Mucosa of stomach (tissue), 1 donor: ENCODE measurements around the gene FAIM2.
A peak's percentile ranks its signal among the peaks of the same experiment; 100 is the strongest.

Source experiments
- H3K27me3 ChIP-seq: one replicate; pipeline ENCODE4 v1.7.0; 2013; ENCODE audit warnings: mild to moderate bottlenecking, low read length; ENCODE audit not compliant: control insufficient read depth, insufficient read depth
- H3K36me3 ChIP-seq: one replicate; pipeline ENCODE4 v1.7.0; 2013; ENCODE audit warnings: low read length; ENCODE audit not compliant: control insufficient read depth, insufficient read depth
- H3K4me1 ChIP-seq: one replicate; pipeline ENCODE4 v1.7.0; 2013; ENCODE audit warnings: mild to moderate bottlenecking, low read length; ENCODE audit not compliant: control insufficient read depth, insufficient read depth
- H3K4me3 ChIP-seq: one replicate; pipeline ENCODE4 v1.7.0; 2013; ENCODE audit warnings: low read length
- H3K9ac ChIP-seq: one replicate; pipeline ENCODE4 v1.7.0; 2013; ENCODE audit warnings: mild to moderate bottlenecking, low read length, moderate library complexity
- H3K9me3 ChIP-seq: one replicate; pipeline ENCODE4 v1.7.0; 2013; ENCODE audit warnings: mild to moderate bottlenecking, low read length, moderate library complexity; ENCODE audit not compliant: control insufficient read depth
- donor health status: Pancreatic carcinoma.

Gene FAIM2

DNA sequence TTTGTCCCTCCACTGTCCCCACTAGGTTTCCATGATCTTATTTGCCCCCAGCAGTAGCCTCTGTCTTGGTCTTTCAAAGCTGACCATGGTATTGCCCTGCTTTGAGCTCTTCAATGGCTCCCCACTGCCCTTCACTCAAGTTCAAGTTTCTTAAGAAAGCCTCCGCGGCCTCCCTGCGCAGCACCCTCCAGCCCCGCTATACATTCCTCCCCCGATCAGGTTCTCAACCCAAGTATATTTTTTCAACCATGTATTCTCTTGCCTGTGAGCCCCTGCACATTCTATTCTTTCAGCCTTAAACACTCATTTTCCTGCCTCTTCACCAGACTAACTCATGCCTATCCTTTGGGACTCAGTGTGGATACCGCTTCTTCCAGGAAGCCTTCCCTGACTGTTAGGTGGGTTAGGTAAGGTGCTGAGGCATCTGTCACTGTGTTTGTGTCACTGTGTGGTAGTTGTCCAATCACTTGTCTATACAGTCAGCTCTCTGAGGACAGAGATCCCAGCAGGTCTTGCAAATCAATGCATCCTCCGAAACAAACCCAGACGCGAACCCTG lies 4.3 kb downstream of the FAIM2 start:
- Histone ChIP-seq H3K4me3 (no peak overlapping the region), H3K9ac (no peak overlapping the region), H3K27me3 (no peaks in the 10 kb centered on the region), H3K4me1 (peaks cover 16% of the 10 kb centered on the region), H3K9me3 (no peaks in the 10 kb centered on the region), H3K36me3 (no peaks in the 10 kb centered on the region)

DNA sequence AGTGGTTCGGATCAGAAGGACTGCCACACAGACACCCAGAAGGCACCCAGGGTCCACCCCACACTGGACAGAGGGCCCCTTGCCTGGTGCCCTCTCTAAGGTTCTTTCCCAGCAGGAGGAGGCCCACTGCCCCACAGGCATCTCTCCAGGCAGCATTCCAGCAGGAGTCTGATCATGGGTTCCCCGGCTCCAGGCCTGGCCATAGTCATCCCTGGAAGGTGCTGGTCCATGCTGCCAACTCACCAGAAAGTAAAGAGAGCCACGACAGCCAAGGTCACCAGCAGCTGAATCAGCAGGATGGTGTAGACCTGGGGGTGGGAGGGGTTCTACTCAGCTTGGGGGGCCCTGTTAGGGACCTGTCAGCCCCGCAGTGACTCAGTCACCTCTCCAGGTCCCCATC lies 6.4 kb downstream of the FAIM2 start:
- Histone ChIP-seq H3K9ac (no peak overlapping the region), H3K4me3 (no peak overlapping the region)

DNA sequence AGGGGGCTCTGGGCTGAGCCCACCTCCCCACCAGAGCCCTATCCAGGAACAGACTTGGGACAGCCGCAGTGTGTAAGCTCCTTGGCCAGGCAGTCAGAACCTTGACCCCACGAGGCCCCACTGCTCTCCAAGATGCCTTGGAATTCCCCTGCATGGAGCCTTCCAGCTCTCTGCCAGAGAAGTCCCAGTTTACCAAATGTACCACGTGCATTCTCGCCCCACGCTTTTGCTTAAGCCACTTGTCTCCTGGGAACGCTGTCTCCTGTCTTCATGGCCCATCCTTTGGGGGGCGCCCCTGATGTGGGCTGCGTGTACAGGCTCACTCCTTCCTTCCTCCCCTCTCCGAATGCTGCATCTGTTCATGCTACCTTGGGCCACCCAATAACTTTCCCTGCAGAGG lies 7.9 kb downstream of the FAIM2 start:
- no peak overlapping the region for H3K4me3 ChIP-seq
- H3K9ac ChIP-seq: no peak overlapping the region
- no peaks in the 10 kb centered on the region for H3K36me3 ChIP-seq
- no peaks in the 10 kb centered on the region for H3K9me3 ChIP-seq
- peaks cover 36% of the 10 kb centered on the region for H3K4me1 ChIP-seq
- no peaks in the 10 kb centered on the region for H3K27me3 ChIP-seq

More for the DNA sequence above, 6.4 kb downstream of the FAIM2 start:
- no peaks in the 10 kb centered on the region for H3K36me3 ChIP-seq
- no peaks in the 10 kb centered on the region for H3K27me3 ChIP-seq
- H3K9me3 ChIP-seq: no peaks in the 10 kb centered on the region
- peaks cover 22% of the 10 kb centered on the region for H3K4me1 ChIP-seq

DNA sequence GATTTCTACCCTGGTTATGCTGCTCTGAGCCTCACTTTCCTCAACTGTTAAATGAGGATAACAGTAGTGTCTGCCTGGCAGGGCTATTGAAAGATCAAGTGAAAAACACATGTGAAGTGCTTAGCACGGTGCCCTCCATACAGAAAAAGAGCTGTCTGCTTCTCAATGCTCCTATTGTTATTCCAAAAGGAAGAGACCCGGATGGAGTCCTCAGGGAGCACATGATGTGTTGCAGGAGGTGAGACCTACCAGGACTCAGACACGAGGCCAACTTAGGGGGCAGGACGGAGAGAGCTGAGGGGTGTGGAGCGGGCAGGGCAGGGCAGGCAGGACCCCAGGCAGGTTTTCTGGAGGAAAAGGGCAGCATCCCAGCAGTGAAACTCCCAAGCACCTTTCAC lies 8.9 kb downstream of the FAIM2 start:
- H3K4me3 ChIP-seq: no peak overlapping the region
- H3K9me3 ChIP-seq: no peaks in the 10 kb centered on the region
- H3K27me3 ChIP-seq: no peaks in the 10 kb centered on the region
- H3K9ac ChIP-seq: no peak overlapping the region
- peaks cover 46% of the 10 kb centered on the region for H3K4me1 ChIP-seq
- H3K36me3 ChIP-seq: no peaks in the 10 kb centered on the region

DNA sequence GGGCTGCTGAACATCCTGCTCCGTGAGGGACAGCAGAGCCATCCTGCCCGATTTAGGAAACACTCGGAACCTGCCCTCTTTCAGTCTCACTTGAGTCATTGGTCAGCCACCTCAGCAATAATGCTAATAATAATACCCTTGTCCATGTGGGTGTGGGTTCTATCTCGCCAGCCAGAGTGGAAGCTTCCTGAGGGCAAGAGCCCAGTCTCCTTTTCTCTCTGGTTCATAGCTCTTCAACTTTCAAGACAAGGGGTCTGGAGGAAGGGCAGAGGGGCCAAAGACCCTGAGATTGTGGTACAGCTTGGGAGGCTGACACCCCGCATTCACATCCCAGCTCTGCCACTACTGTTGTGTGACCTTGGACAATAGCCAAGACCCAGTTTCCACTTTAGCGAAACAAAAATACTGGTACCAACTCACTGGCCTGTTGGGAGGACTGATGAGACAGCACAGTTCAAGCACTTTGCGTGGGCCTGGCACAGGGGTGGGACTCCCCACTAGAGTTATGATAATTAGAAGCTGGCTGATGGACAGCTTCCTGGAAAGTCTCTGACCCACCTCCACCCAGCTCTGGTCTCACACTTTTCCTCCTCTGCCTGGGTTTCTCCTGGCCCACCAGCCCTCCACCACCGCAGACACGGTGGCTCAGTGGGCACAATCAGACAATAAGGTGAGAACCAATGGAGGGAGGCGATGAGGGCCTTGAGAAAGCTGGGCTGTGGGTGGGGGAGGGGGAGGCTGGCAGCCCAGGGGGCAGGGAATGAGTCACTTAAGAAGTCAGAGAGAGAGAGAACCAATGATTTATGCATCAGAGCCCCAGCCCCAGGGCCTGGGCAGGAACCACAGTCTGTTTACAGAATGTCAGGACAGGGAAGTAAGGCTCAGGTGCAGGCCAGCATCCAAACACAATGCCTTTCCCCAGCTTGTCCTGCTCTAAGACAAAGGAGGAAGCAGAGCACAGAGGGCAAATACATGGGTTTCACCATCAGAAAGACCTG lies 9.6 kb downstream of the FAIM2 start:
- H3K9me3 ChIP-seq: no peaks in the 10 kb centered on the region
- no peaks in the 10 kb centered on the region for H3K36me3 ChIP-seq
- H3K4me1 ChIP-seq: peaks cover 53% of the 10 kb centered on the region
- no peak overlapping the region for H3K4me3 ChIP-seq
- H3K27me3 ChIP-seq: no peaks in the 10 kb centered on the region
- no peak overlapping the region for H3K9ac ChIP-seq

- H3K36me3 ChIP-seq: no peaks in the 10 kb centered on the region
- H3K9me3 ChIP-seq: no peaks in the 10 kb centered on the region
- peaks cover 65% of the 10 kb centered on the region for H3K4me1 ChIP-seq
- H3K27me3 ChIP-seq: no peaks in the 10 kb centered on the region
- no peak overlapping the region for H3K4me3 ChIP-seq
- H3K9ac ChIP-seq: no peak overlapping the region
These were observed 10.9 kb downstream of the FAIM2 start for GRCh38 chr12:49892732-49893317.

GRCh38 chr12:49892084-49892731 lies 11.5 kb downstream of the FAIM2 start:
- H3K27me3 ChIP-seq: peaks cover 2% of the 10 kb centered on the region
- no peak overlapping the region for H3K9ac ChIP-seq
- H3K36me3 ChIP-seq: no peaks in the 10 kb centered on the region
- peaks cover 72% of the 10 kb centered on the region for H3K4me1 ChIP-seq
- no peaks in the 10 kb centered on the region for H3K9me3 ChIP-seq
- no peak overlapping the region for H3K4me3 ChIP-seq

DNA sequence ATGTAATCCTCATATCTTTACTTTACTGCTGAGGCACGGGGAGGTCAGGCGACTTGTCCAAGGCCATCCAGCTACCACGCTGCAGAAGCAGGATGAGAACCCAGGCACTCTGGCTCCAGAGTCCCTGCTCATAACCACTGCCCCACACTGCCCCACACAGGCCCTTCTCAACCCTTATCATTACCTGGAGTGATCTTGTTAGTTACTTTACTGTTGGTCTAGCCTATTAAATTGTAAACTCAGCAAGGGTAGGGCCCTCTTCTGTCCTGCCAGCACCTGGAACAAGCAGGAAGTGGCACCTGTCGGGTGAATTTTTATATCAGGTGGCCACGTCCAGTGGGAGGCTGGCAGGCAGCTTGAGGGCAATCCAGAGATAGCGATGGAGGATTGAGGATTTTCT lies 12.2 kb downstream of the FAIM2 start:
- H3K27me3 ChIP-seq: peaks cover 6% of the 10 kb centered on the region
- no peaks in the 10 kb centered on the region for H3K9me3 ChIP-seq
- H3K4me3 ChIP-seq: no peak overlapping the region
- H3K36me3 ChIP-seq: no peaks in the 10 kb centered on the region
- peaks cover 77% of the 10 kb centered on the region for H3K4me1 ChIP-seq
- no peak overlapping the region for H3K9ac ChIP-seq

DNA sequence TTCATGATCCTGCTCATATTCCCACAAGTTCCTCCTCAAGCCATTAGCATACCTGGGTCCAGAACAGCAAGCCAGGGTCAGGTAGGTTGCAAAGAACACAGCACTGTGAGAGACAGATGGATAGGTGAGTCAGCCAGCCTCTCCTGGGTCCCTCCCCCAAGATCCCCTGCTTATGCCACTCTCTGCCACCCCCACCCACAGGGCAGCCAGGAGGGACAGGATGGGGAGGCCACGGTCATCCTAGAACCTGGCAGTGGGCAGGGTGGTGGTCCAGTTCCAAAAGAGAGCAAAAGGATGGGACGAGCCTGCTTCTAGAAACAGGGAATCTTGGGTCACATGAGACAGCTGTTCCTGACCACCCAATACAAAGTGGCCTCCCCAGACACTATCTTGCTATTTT lies 12.7 kb downstream of the FAIM2 start:
- H3K9ac ChIP-seq: no peak overlapping the region
- no peak overlapping the region for H3K4me3 ChIP-seq
- peaks cover 6% of the 10 kb centered on the region for H3K27me3 ChIP-seq
- H3K9me3 ChIP-seq: no peaks in the 10 kb centered on the region
- H3K4me1 ChIP-seq: peaks cover 76% of the 10 kb centered on the region
- H3K36me3 ChIP-seq: no peaks in the 10 kb centered on the region

- H3K9ac ChIP-seq: no peak overlapping the region
- H3K4me3 ChIP-seq: no peak overlapping the region
- H3K27me3 ChIP-seq: peaks cover 6% of the 10 kb centered on the region
- H3K9me3 ChIP-seq: no peaks in the 10 kb centered on the region
- H3K36me3 ChIP-seq: no peaks in the 10 kb centered on the region
- H3K4me1 ChIP-seq: peaks cover 67% of the 10 kb centered on the region
These were observed 13.6 kb downstream of the FAIM2 start for GRCh38 chr12:49890096-49890461.

- peaks cover 6% of the 10 kb centered on the region for H3K27me3 ChIP-seq
- no peaks in the 10 kb centered on the region for H3K9me3 ChIP-seq
- no peak overlapping the region for H3K4me3 ChIP-seq
- peak overlapping the region; percentile 22 for H3K9ac ChIP-seq
- no peaks in the 10 kb centered on the region for H3K36me3 ChIP-seq
- peaks cover 62% of the 10 kb centered on the region for H3K4me1 ChIP-seq
These were observed 14.2 kb downstream of the FAIM2 start for GRCh38 chr12:49889361-49890095.
